Karpas-422 (cell line): ENCODE results near the gene KASH5. TPM values are rescaled to one million over a fixed set of nuclear protein-coding genes. Genes with fewer than 3 reads are reported as not detected.

Experiments used
- DNase-seq: peaks from one replicate; pipeline ENCODE4 v3.0.0-alpha.2; 2015
- H2AFZ ChIP-seq: fragments of 200-600 bp; sonication (generic); 2 replicates; pipeline ENCODE4 v1.6.1; 2014; ENCODE audit warnings: antibody characterized with exemption, low read length, mixed read lengths
- H3K27ac ChIP-seq: fragments of 200-600 bp; sonication (generic); 2 replicates; pipeline ENCODE4 v1.5.1; 2014; ENCODE audit warnings: mild to moderate bottlenecking, low read length, moderate library complexity
- H3K27me3 ChIP-seq: fragments of 200-600 bp; sonication (generic); 2 replicates; pipeline ENCODE4 v1.6.1; 2014; ENCODE audit warnings: low read length, mixed read lengths
- H3K36me3 ChIP-seq: fragments of 200-600 bp; sonication (generic); 2 replicates; pipeline ENCODE4 v1.6.1; 2014; ENCODE audit warnings: low read length, mixed read lengths; ENCODE audit not compliant: insufficient read depth
- H3K4me1 ChIP-seq: fragments of 200-600 bp; sonication (generic); 2 replicates; pipeline ENCODE4 v1.6.1; 2014; ENCODE audit warnings: mild to moderate bottlenecking, low read length, mixed read lengths
- H3K4me2 ChIP-seq: fragments of 200-600 bp; sonication (generic); 2 replicates; pipeline ENCODE4 v1.6.1; 2014; ENCODE audit warnings: low read length, low read depth, mild to moderate bottlenecking; ENCODE audit not compliant: poor library complexity, severe bottlenecking
- H3K4me3 ChIP-seq: fragments of 200-600 bp; sonication (generic); 2 replicates; pipeline ENCODE4 v1.5.1; 2014; ENCODE audit warnings: mild to moderate bottlenecking, antibody characterized with exemption, low read length, mixed read lengths
- H3K79me2 ChIP-seq: fragments of 200-600 bp; sonication (generic); 2 replicates; pipeline ENCODE4 v1.6.1; 2014; ENCODE audit warnings: mild to moderate bottlenecking, low read length, mixed read lengths
- H3K9ac ChIP-seq: fragments of 200-600 bp; sonication (generic); 2 replicates; pipeline ENCODE4 v1.6.0; 2014; ENCODE audit warnings: low read length
- H3K9me2 ChIP-seq: fragments of 200-600 bp; sonication (generic), shearing (Covaris generic); replicated peaks from 2 replicates; pipeline ENCODE4 v1.6.0; 2014; ENCODE audit warnings: mild to moderate bottlenecking, low read length, moderate library complexity; ENCODE audit not compliant: insufficient read depth
- H3K9me3 ChIP-seq: fragments of 300-700, 200-600 bp; sonication (generic); 2 replicates; pipeline ENCODE4 v1.6.1; 2014; ENCODE audit warnings: low read length, mixed read lengths
- H4K20me1 ChIP-seq: fragments of 200-600 bp; sonication (generic); 2 replicates; pipeline ENCODE4 v1.6.1; 2014; ENCODE audit warnings: mild to moderate bottlenecking, antibody characterized with exemption, low read length, low read depth; ENCODE audit not compliant: insufficient read depth
- total RNA-seq: library from RNA; depleted of rRNA; stranded (reverse); fragments of >200 nt; shearing (Covaris generic); gene quantifications from 2 replicates; pipeline ENCODE4 v1.2.3, GENCODE V29; 2014; ENCODE audit warnings: low replicate concordance

KASH5 gene
- total RNA-seq, 1 experiment from 2014 or later: 0.52 TPM

DNA sequence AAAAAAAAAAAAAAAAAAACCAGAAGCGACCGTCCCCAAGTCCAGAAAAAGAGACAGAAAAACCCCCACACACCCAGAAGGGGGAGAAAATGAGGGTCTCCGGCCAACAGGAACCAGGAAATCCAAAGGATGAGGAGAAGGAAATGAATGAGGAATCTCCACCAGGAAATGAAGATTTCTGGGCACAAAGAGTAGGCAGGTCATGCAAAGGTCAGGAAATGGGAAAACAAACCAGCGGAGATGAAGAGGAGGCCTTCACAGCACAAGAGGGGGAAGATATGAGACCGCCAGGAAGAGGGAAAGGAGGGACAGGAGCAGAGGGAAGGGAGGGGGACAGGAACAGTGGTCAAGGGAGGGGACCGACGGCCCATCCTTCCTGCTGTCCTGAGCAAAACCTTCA, 31.7 kb upstream of the KASH5 start:
- no peaks in the 10 kb centered on the region for H3K9me3 ChIP-seq
- H2AFZ ChIP-seq: 0 out of 2 replicates have a peak overlapping the region, but pooled peaks have one; percentile 25
- H4K20me1 ChIP-seq: no peaks in the 10 kb centered on the region
- no peaks in the 10 kb centered on the region for H3K27me3 ChIP-seq
- H3K9me2 ChIP-seq: no peaks in the 10 kb centered on the region
- H3K27ac ChIP-seq: no peak overlapping the region
- DNase-seq: no peak
- peaks cover 42% of the 10 kb centered on the region for H3K4me1 ChIP-seq
- no peaks in the 10 kb centered on the region for H3K36me3 ChIP-seq
- H3K4me3 ChIP-seq: peak overlapping the region; percentile 9; the same call in 1 of the 2 replicates
- peak overlapping the region; percentile 54 for H3K4me2 ChIP-seq
- H3K9ac ChIP-seq: peak overlapping the region; percentile 51
- no peaks in the 10 kb centered on the region for H3K79me2 ChIP-seq

DNA sequence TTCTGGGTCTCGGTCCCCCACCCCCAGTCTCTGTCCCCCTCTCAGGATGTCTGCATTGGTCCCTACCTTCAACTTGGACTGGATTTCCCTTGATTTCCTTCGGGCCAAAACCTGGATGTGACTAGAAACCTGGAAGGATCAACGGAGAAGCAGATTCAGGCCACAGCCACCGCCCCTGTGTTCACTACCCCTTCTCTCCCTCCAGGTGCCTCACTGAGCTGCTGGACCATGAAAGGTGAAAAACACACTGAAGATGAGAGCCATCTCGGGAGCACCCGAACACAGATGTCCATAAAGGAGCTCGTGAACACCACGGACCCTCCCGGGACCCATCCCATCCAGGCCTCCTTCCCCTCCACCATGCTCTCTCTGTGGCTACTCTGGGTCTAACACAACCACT, 30.9 kb upstream of the KASH5 start:
- no peak for DNase-seq
- H3K4me3 ChIP-seq: no peak overlapping the region; the same call in 1 of the 2 replicates
- H3K9me3 ChIP-seq: no peaks in the 10 kb centered on the region
- H3K9me2 ChIP-seq: no peaks in the 10 kb centered on the region
- H3K4me1 ChIP-seq: peaks cover 50% of the 10 kb centered on the region
- H3K36me3 ChIP-seq: no peaks in the 10 kb centered on the region
- H3K27ac ChIP-seq: no peak overlapping the region
- no peak overlapping the region for H2AFZ ChIP-seq
- H3K79me2 ChIP-seq: no peaks in the 10 kb centered on the region
- H4K20me1 ChIP-seq: no peaks in the 10 kb centered on the region
- no peaks in the 10 kb centered on the region for H3K27me3 ChIP-seq
- peak overlapping the region; percentile 8 for H3K4me2 ChIP-seq
- peak overlapping the region; percentile 51 for H3K9ac ChIP-seq

DNA sequence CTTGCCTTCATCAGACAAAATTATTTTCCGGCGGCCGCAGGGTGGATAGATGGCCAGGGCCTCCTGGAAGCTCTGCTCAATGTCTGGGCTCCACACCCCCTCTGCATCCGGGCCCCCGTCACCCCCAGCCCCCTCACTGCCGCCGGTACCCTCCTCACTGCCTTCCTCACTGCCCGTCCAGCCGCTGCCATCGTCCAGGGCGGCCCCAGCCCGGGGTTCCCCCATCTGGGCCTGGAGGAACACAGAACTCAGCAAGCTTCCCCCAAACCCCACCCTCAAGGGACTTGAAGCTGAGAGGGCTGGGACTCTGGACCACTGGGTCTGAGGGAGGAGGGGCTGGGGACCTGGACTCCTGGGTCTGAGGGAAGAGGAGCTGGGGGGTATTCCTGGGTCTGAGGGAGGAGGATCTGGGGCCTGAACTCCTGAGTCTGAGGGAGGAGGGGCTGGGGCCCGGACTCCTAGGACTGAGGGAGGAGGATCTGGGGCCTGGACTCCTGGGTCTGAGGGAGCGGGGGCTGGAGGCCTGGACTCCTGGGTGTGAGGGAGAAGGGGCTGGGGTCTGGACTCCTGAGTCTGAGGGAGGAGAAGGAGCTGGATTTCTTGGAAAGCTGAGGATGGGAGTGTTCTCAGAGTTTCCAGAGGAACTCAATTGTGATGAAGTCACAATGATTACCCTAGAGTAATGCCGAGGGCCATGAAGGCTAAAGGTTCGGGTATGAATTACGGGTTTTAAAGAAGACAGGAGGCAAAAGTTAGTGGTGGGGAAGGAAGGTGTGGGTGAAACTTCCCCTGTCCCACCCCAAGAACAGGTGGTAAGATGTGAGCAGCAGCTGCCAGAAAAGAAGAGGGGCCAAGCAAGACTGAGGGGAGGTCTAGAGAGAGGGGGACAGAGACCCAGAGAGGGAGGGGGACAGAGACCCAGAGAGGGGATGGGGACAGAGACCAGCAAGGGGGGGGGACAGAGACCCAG, 27.9 kb upstream of the KASH5 start:
- Histone ChIP-seq H3K27ac (no peak overlapping the region), H3K9ac (peak overlapping the region; percentile 17; the same call in 1 of the 2 replicates), H3K4me1 (peaks cover 52% of the 10 kb centered on the region), H3K79me2 (no peaks in the 10 kb centered on the region), H3K9me3 (no peaks in the 10 kb centered on the region), H3K9me2 (no peaks in the 10 kb centered on the region), H4K20me1 (no peaks in the 10 kb centered on the region), H2AFZ (no peak overlapping the region), H3K4me3 (no peak overlapping the region), H3K27me3 (no peaks in the 10 kb centered on the region), H3K4me2 (no peak overlapping the region), H3K36me3 (no peaks in the 10 kb centered on the region)
- DNase-seq: no peak

GRCh38 chr19:49361438-49362047, 26.5 kb upstream of the KASH5 start:
- H2AFZ ChIP-seq: peak overlapping the region; percentile 45; the same call in 1 of the 2 replicates
- H3K27me3 ChIP-seq: no peaks in the 10 kb centered on the region
- no peaks in the 10 kb centered on the region for H4K20me1 ChIP-seq
- H3K79me2 ChIP-seq: no peaks in the 10 kb centered on the region
- H3K9me2 ChIP-seq: no peaks in the 10 kb centered on the region
- H3K4me3 ChIP-seq: peak overlapping the region; percentile 44
- DNase-seq: peak; percentile 74
- peak overlapping the region; percentile 65 for H3K4me2 ChIP-seq
- H3K36me3 ChIP-seq: no peaks in the 10 kb centered on the region
- no peak overlapping the region for H3K27ac ChIP-seq
- H3K9ac ChIP-seq: peak overlapping the region; percentile 49
- H3K4me1 ChIP-seq: peaks cover 41% of the 10 kb centered on the region
- H3K9me3 ChIP-seq: no peaks in the 10 kb centered on the region

GRCh38 chr19:49362048-49362928, 25.8 kb upstream of the KASH5 start, which contains the start of gene TEAD2:
Gene TEAD2, minus strand, starts transcription at chr19:49362416. Its CDS starts 2,341 bp downstream, at chr19:49360075.
- DNase-seq: peak; percentile 73

DNA sequence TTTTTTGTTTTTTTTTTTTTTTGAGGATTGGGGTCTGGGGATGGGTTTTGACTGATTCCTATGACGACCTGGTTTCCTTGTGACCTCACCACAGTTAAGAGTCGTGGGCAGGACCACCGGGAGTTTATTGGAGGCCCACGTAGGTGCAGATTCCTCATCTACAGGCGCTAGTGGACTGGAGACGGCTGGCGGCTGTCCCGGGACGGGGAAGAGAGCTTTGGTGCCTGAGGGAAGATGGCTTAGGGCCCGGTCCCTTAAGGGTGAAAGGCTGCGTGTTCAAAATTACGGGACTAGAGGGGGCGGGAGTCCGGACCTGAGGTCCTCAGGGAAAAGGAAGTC, 25.2 kb upstream of the KASH5 start:
- Histone ChIP-seq H3K4me3 (no peak overlapping the region), H3K9me2 (no peaks in the 10 kb centered on the region), H3K79me2 (no peaks in the 10 kb centered on the region), H4K20me1 (no peaks in the 10 kb centered on the region), H3K27me3 (no peaks in the 10 kb centered on the region), H3K4me1 (peaks cover 30% of the 10 kb centered on the region), H3K9me3 (no peaks in the 10 kb centered on the region), H3K36me3 (no peaks in the 10 kb centered on the region), H3K27ac (no peak overlapping the region), H3K4me2 (peak overlapping the region; percentile 65), H3K9ac (no peak overlapping the region), H2AFZ (no peak overlapping the region)
- DNase-seq: no peak

More at GRCh38 chr19:49362048-49362928, 25.8 kb upstream of the KASH5 start, which contains the start of gene TEAD2:
- no peaks in the 10 kb centered on the region for H3K27me3 ChIP-seq
- H3K9me3 ChIP-seq: no peaks in the 10 kb centered on the region
- peak within 1 kb of the TSS; percentile 49 for H3K9ac ChIP-seq
- no peaks in the 10 kb centered on the region for H3K9me2 ChIP-seq
- peak within 1 kb of the TSS; percentile 45; the same call in 1 of the 2 replicates for H2AFZ ChIP-seq
- H3K36me3 ChIP-seq: no peaks in the 10 kb centered on the region
- no peaks in the 10 kb centered on the region for H3K79me2 ChIP-seq
- peak within 1 kb of the TSS; percentile 65 for H3K4me2 ChIP-seq
- H3K4me3 ChIP-seq: peak within 1 kb of the TSS; percentile 44
- no peak within 1 kb of the TSS for H3K27ac ChIP-seq
- no peaks in the 10 kb centered on the region for H4K20me1 ChIP-seq
- H3K4me1 ChIP-seq: peaks cover 34% of the 10 kb centered on the region

GRCh38 chr19:49363268-49364082, 24.6 kb upstream of the KASH5 start, which contains the start of gene DKKL1:
Gene DKKL1, plus strand, starts transcription at chr19:49363877. Its CDS starts 122 bp downstream, at chr19:49363999.
- no peak within 1 kb of the TSS for H2AFZ ChIP-seq
- H3K27ac ChIP-seq: no peak within 1 kb of the TSS
- H3K27me3 ChIP-seq: no peaks in the 10 kb centered on the region
- no peaks in the 10 kb centered on the region for H3K79me2 ChIP-seq
- H3K4me3 ChIP-seq: no peak within 1 kb of the TSS
- no peaks in the 10 kb centered on the region for H4K20me1 ChIP-seq
- DNase-seq: peak; percentile 98
- H3K9me2 ChIP-seq: no peaks in the 10 kb centered on the region
- H3K9ac ChIP-seq: no peak within 1 kb of the TSS
- H3K36me3 ChIP-seq: no peaks in the 10 kb centered on the region
- H3K4me2 ChIP-seq: peak within 1 kb of the TSS; percentile 65
- H3K9me3 ChIP-seq: no peaks in the 10 kb centered on the region
- peaks cover 30% of the 10 kb centered on the region for H3K4me1 ChIP-seq
